Ishikawa (cell line): Measurements from ENCODE around the gene CFAP43.

Source experiments
- CEBPB ChIP-seq: IDR thresholded peaks from 2 replicates; pipeline ENCODE4 v1.6.1; 2012
- CREB1 ChIP-seq: IDR thresholded peaks from 2 replicates; pipeline ENCODE4 v1.6.1; 2012; ENCODE audit warnings: low read depth
- EGR1 ChIP-seq: IDR thresholded peaks from 2 replicates; pipeline ENCODE4 v1.6.1; 2012
- EP300 ChIP-seq: IDR thresholded peaks from 2 replicates; pipeline ENCODE4 v1.6.1; 2012; ENCODE audit warnings: borderline replicate concordance
- FOXM1 ChIP-seq: IDR thresholded peaks from 2 replicates; pipeline ENCODE4 v1.6.1; 2012; ENCODE audit warnings: low read depth, borderline replicate concordance
- NFIC ChIP-seq: IDR thresholded peaks from 2 replicates; pipeline ENCODE4 v1.6.1; 2012
- RAD21 ChIP-seq: IDR thresholded peaks from 2 replicates; pipeline ENCODE4 v1.6.1; 2012; ENCODE audit warnings: low read depth
- REST ChIP-seq: IDR thresholded peaks from 2 replicates; pipeline ENCODE4 v1.6.1; 2012; ENCODE audit warnings: low read depth, mild to moderate bottlenecking
- TAF1 ChIP-seq: IDR thresholded peaks from 2 replicates; pipeline ENCODE4 v1.6.1; 2012; ENCODE audit warnings: low read depth, mild to moderate bottlenecking
- TCF12 ChIP-seq: IDR thresholded peaks from 2 replicates; pipeline ENCODE4 v1.6.1; 2012; ENCODE audit warnings: low read depth
- TEAD4 ChIP-seq: IDR thresholded peaks from 2 replicates; pipeline ENCODE4 v1.6.1; 2012
- YY1 ChIP-seq: IDR thresholded peaks from 2 replicates; pipeline ENCODE4 v1.6.1; 2012; ENCODE audit warnings: low read depth
- ZBTB7A ChIP-seq: IDR thresholded peaks from 2 replicates; pipeline ENCODE4 v1.6.1; 2012; ENCODE audit warnings: low read depth
- TF ChIP-seq, protein P1 (sequence below): IDR thresholded peaks from 2 replicates; pipeline ENCODE4 v1.6.1; 2012
- TF ChIP-seq, protein P2 (sequence below): IDR thresholded peaks from 2 replicates; pipeline ENCODE4 v1.6.1; 2012

CFAP43 gene

DNA sequence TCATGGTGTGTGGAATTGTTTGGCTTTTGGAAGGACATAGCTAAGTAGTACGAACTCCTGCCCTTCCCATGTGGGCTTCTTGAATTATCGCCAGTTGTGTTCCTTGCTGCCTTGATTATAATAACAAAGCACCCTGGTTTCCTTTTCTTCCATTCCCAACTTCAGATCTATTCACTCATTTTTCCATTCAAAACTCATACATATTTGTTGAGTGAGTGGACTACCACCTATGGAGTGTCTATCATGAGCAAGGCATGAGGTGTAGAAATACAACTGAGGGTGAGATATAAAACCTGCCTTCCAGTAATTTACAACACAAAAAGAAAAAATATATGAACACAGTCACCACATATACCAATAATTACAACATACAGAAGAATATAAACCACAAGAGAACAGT lies 141.6 kb downstream of the CFAP43 start:
- TF ChIP-seq, protein P1, sequence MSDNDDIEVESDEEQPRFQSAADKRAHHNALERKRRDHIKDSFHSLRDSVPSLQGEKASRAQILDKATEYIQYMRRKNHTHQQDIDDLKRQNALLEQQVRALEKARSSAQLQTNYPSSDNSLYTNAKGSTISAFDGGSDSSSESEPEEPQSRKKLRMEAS = no peak
- TF ChIP-seq NFIC (no peak), RAD21 (no peak), TEAD4 (0 out of 2 replicates have a peak, but pooled peaks have one; percentile 3)
- TF ChIP-seq, protein P2, sequence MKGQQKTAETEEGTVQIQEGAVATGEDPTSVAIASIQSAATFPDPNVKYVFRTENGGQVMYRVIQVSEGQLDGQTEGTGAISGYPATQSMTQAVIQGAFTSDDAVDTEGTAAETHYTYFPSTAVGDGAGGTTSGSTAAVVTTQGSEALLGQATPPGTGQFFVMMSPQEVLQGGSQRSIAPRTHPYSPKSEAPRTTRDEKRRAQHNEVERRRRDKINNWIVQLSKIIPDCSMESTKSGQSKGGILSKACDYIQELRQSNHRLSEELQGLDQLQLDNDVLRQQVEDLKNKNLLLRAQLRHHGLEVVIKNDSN = no peak

GRCh38 chr10:104089621-104090020 lies 142.5 kb downstream of the CFAP43 start:
- TF ChIP-seq, protein P2 = no peak
- TF ChIP-seq, protein P1 = no peak
- TF ChIP-seq TCF12 (no peak), YY1 (no peak), REST (no peak), CREB1 (no peak), FOXM1 (no peak), EP300 (no peak), CEBPB (no peak), TAF1 (no peak), ZBTB7A (no peak), EGR1 (no peak), RAD21 (no peak), TEAD4 (no peak)

- TF ChIP-seq REST (no peak), EP300 (no peak), TAF1 (no peak), TEAD4 (no peak), TCF12 (no peak), EGR1 (no peak), RAD21 (no peak), NFIC (no peak), FOXM1 (no peak)
- TF ChIP-seq, protein P2 = no peak
These were observed 143.9 kb downstream of the CFAP43 start for GRCh38 chr10:104088239-104088638.

GRCh38 chr10:104085801-104086400 lies 146.3 kb downstream of the CFAP43 start, which contains the start of gene COL17A1:
Gene COL17A1 (minus strand): TSS chr10:104085880. CDS start chr10:104080673, 5,207 bp downstream.
- TF ChIP-seq, protein P2 = no peak
- TF ChIP-seq, protein P1 = no peak
- TF ChIP-seq CEBPB = no peak

- TF ChIP-seq TEAD4 (no peak), FOXM1 (no peak), TAF1 (no peak), CREB1 (no peak), TCF12 (no peak), EGR1 (no peak), RAD21 (no peak), EP300 (no peak), YY1 (no peak), NFIC (no peak), CEBPB (no peak), ZBTB7A (no peak), REST (no peak)
- TF ChIP-seq, protein P2 = no peak
- TF ChIP-seq, protein P1 = no peak
These were observed 147.6 kb downstream of the CFAP43 start for GRCh38 chr10:104084482-104085142.
